ENCODE results near the gene OR2AG2.
"Not testable (repeated sequence)": the region's sequence is repeated elsewhere in the genome, so short reads cannot be mapped to it uniquely, and the experiment has no call there.

The OR2AG2 gene

DNA sequence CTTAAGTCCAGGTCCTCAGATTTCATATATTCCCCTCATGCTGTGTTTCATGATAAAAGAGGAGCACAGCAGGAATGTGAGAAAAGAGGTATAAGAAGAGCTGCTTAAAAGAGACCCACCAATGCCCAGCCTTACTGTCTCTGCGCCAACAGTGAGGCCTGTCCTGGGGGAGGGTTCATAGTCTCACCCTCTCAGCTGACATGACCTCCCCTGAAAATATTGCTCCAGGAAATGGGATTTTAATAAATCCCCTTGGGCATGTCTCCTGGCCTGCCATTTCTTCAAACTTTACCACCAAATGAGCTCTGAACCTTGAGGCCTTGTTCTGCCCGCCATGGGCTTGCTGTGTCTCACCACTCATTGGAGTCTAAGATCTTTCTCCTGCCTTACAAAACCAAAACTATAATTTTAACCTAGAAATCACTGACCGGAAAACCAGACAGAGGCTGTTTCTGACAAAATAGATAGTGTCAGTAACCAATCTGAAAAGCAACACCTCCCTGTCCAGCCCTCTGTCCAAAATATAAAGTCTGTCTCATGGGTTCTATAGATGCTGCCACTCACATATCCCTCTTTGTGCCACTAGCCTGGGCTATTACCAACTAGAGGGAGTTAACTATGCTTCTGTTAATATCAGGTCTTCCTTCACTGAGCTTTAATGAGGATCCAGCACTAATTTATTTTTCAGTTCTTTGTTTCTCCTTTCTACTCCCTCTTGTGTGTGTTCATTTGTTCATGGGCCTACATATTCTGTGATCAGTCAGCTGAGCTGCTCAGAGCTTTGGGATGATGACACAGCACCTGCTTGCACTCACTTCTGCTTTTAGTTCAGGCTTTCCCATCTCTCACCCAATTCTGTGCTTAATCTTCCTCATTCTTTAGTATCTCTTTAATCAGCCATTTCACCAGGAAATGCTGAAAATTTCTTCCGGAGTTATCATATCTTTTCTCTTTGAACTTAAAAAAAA, at the start of gene OR2AG2:
Gene OR2AG2, minus strand, starts transcription at position 51 of the 968 bp plus-strand sequence. CDS start 3,019 bp downstream, outside the sequence.
- peak; percentile 17 for DNase-seq

- no peak for DNase-seq
Observed at GRCh38 chr11:6818967-6819366, 47.2 kb upstream of the OR2AG2 start.

DNA sequence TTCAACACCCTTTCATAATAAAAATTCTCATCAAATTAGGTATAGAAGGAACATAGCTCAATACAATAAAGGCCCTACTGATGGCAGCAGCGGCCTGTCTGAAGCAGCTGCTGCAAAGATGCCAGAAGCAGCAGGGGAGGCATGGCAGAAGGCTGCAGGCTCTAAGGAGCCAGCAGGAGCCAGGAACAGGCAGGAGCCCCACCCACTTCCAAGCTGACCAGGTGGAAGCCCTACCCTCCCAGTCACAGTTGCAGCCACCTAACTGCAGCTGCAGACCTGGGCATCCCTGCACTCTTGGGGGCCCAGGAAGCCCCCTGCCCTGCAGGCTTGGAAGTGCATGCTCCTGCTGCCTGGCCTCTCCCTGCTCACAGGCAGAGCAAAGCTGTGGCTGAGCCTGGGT, 45.9 kb upstream of the OR2AG2 start:
- no peak for DNase-seq

- DNase-seq = no peak
Observed at GRCh38 chr11:6813656-6814055, 41.9 kb upstream of the OR2AG2 start.

GRCh38 chr11:6812390-6813005, 40.7 kb upstream of the OR2AG2 start:
- peak; percentile 6 for DNase-seq

DNA sequence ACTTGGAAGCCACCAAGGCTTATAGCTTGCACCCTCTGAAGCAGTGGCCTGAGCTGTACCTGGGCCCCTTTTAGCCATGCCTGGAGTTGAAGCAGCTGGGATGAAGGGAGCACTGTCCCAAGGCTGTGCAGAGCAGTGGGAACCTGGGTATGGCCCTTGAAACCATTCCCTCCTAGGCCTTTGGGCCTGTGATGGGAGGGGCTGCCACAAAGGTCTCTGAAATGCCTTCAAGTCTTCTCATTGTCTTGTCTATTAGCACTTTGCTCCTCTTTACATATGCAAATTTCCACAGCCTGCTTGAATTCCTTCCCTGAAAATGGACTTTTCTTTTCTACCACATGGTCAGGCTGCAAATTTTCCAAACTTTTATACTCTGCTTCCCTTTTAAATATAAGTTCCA, 29.3 kb upstream of the OR2AG2 start:
- DNase-seq = not testable (repeated sequence)

DNA sequence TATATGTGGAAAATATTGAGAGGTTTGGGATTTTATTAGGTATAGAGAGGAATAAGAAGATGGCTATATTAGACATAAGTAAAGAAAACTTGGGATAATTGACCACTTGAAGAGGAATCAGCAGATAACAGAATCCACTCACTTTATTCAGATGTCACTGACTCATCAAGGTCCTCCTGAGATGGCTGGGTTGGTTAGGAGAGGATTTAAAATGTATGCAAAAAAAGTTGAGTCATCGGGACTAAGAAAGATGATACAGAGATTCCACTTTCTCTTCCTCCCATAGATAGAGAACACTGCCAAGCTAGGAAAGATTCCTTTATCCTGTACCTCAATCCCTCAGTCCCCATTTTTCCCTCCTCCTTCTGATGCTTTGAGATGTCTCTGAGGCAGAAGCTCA, 27.6 kb upstream of the OR2AG2 start, which contains the start of gene OR6A2:
Gene OR6A2, minus strand, starts transcription at position 288 of the 400 bp plus-strand sequence. CDS start 3,981 bp downstream, outside the sequence.
- no peak for DNase-seq

DNA sequence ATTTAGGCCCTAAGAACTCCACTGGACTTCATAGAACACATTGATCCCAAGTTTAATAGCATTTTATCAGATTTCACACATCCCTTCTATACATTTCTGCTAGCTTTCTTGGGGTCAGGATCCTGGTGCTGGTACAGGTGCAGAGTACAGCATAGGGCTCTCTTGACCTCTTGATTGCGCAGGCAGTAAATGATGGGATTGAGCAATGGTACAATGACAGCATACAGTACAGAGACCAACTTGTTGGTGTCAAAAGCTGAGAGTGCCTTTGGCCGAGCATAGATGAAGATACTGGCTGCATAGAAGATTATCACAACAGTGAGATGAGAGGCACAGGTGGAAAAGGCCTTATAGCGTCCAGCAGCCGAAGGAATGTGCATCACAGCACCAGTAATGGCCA, 22.9 kb upstream of the OR2AG2 start:
- DNase-seq = no peak

DNA sequence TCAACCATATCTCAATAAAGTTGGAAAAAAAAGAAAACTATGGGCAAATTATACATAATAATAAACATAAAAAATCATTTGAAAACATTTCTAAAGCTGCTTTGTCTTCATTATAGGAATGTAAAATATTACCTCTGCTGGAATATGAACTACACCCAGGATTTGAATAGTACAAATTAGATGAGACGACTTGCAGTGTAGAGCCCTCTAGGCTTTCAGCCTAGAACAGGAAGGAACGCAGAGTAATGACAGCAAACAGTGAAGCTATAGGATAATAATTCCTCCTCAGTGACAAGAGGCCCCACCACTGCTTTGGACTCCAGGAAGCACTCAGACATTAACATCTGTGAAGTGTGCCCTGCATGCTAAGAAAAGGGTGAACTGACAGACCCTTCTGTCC, 18.8 kb upstream of the OR2AG2 start:
- DNase-seq = no peak

GRCh38 chr11:6782720-6783119, 10.9 kb upstream of the OR2AG2 start, which contains the start of gene OR2AG1:
Gene OR2AG1, plus strand, starts transcription at chr11:6783020. Its CDS starts 2,018 bp downstream, at chr11:6785038.
- no peak for DNase-seq

GRCh38 chr11:6780829-6781228, 9.1 kb upstream of the OR2AG2 start:
- DNase-seq = no peak

- DNase-seq = no peak
Observed at GRCh38 chr11:6778518-6778917, 6.7 kb upstream of the OR2AG2 start.

DNA sequence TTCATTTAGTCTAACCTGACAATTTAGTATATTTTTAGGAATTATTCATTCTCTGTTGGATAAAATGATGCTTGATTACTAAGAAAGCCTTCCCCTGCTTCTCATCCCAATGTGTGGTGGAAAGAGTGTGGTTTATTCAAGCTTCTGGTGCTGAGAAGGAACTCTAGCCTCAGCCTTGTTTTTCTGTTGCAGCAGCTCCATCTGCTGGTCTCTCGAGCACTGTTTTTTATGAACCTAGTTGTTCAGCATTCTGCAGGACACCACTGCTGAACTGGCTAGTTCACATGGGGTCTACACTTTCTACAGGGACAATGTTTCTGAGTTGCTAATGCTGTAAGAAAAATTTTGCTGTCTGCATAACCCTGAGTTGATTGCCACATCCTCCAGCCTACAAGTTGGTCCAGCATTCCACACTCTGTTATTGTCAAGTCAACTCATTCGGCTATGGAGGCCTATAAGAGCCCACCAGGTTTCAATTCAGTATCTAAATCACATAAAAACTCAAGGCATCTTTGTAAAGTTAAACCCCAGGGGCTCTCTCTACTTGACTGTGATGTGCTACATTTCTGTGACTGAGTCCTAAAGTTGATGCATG, 14.3 kb downstream of the OR2AG2 start:
- DNase-seq = peak; percentile 82

DNA sequence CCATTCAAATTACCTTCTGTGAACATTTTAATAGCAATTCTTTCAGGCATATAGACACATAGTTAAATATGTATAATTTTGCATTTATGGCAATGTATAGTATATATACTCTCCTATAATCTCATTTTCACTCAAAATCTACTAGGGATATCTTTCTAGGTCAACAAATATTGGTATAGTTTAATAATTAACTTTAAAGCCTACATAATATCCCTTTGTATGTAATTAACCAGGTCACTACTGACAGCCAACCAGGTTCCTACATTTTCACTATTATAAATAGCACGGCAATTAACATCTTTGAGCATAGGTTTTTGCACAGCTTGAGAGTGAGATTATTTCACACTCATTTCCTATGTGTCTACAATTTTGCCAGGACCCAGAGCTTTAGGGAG, 15.8 kb downstream of the OR2AG2 start:
- DNase-seq = no peak

DNA sequence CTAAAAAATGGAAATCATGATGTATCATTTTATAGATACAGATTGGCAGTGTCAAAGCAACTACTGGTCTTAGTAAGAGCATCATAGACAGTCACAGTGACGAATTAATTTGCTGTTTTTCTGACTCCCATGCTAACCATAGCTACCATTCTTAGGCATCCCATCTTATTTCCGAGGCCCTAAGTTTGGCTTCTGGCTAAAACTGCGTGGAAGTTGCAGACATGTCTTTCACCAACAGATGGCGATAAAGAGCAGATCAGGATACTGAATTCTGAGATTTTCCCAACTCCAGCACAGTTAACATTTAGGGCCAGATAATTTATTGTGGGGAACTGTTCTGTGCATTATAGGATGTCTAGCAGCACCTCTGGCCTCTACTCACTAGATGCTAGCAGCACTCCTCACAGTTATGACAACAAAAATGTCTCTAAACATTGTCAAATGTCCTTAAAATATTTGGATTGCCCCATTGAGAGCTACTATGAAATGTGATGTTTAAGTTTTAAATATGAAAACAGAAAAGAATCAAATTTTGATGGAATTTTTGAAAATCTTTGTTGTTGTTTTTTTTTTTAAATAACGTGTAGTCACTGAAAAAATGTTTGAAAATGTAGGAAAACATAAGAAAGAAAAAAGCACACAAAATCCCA, 16.3 kb downstream of the OR2AG2 start:
- DNase-seq = peak; percentile 32

DNA sequence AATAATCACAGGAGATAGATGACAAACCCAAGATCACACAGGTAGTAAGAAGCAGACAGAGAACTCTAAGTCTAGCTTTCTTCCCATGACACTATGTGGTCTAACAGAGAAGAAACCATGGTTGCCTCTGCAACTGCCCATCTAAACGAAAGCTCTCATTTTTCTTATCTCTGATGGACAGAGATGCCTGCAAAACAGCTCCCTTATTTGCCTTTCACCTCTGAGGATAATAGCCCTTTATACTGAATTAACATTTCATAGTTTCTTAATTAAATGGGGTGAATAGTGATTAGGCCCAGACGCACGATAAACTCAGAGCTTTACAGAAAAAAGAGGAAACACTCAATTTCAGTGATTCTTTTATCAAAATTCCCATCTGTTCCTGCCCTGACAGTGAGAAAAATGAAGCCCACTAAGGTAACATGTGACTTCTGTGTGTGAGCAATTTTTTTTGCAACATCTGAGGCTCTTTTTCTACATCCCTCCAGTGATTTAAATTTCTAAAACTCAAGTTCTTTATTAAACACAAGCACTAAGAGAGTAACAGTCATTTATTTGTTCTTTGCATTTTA, 24.6 kb downstream of the OR2AG2 start:
- DNase-seq = no peak

GRCh38 chr11:6746626-6747025, 25.1 kb downstream of the OR2AG2 start:
- DNase-seq = no peak

GRCh38 chr11:6746086-6746618, 25.6 kb downstream of the OR2AG2 start:
- no peak for DNase-seq

DNA sequence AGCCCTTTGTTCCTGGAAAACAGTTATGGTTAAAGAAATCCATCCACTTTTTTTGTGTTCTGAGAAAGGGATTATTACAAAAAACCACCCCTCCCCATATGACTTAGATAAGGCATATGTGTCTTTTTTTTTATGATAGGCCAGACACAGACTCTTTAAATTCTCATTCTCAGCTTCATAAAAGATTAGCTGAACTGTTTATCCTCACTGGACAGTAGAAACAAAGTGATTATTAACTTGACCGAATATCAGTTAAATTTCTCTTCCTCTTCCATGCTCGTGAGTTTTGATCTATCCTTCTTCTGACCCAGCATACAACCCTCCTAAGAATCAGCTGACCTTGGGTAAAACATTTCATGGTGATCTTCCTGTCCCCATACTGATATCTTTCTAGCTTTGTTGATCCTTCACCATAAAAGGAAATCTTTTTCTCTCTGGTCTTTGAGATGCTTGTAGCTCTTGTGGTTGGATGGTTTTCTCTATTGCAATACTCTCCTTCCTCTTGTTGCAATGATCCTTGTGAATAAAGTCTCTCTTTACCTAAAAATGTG, 26.2 kb downstream of the OR2AG2 start:
- no peak for DNase-seq

DNA sequence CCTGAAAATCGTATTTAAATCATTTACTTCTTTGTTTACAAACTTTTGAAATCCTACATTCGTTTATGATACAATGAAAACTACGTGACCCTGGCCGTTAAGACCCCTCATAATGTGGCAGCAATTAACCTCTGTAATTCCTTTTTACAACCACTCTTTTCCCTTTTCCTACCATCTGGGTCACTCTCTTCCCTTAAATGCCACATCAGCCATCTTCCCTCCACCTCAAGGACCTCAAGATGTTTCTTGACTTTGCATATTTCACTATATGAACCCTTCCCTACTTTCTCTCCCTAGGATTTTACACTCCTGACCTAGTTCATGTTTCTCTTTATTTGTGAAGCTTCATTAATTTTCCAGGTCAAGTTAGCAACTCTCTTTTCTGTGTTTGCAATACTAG, 26.8 kb downstream of the OR2AG2 start:
- no peak for DNase-seq

GRCh38 chr11:6742260-6742659, 29.5 kb downstream of the OR2AG2 start:
- DNase-seq = no peak

GRCh38 chr11:6738590-6738989, 33.2 kb downstream of the OR2AG2 start:
- DNase-seq = no peak
